NB4 (cell line): ENCODE results near the gene GPS2.

Source experiments
- MYC ChIP-seq: IDR thresholded peaks from 2 replicates; pipeline ENCODE4 v1.6.1; 2011; ENCODE audit warnings: low read depth, low read length
- TF ChIP-seq, protein P1 (sequence below): IDR thresholded peaks from one replicate; pipeline ENCODE4 v1.5.1; 2012; ENCODE audit warnings: low read depth, low read length
- TF ChIP-seq, protein P2 (sequence below): IDR thresholded peaks from 2 replicates; pipeline ENCODE4 v1.6.1; 2011; ENCODE audit warnings: low read depth, low read length

- TF ChIP-seq, protein P1, sequence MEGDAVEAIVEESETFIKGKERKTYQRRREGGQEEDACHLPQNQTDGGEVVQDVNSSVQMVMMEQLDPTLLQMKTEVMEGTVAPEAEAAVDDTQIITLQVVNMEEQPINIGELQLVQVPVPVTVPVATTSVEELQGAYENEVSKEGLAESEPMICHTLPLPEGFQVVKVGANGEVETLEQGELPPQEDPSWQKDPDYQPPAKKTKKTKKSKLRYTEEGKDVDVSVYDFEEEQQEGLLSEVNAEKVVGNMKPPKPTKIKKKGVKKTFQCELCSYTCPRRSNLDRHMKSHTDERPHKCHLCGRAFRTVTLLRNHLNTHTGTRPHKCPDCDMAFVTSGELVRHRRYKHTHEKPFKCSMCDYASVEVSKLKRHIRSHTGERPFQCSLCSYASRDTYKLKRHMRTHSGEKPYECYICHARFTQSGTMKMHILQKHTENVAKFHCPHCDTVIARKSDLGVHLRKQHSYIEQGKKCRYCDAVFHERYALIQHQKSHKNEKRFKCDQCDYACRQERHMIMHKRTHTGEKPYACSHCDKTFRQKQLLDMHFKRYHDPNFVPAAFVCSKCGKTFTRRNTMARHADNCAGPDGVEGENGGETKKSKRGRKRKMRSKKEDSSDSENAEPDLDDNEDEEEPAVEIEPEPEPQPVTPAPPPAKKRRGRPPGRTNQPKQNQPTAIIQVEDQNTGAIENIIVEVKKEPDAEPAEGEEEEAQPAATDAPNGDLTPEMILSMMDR = no peak
- no peak for TF ChIP-seq MYC
- TF ChIP-seq, protein P2, sequence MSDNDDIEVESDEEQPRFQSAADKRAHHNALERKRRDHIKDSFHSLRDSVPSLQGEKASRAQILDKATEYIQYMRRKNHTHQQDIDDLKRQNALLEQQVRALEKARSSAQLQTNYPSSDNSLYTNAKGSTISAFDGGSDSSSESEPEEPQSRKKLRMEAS = no peak
Measured at GRCh38 chr17:7313088-7313889, 1.9 kb downstream of the GPS2 start.
